ENCODE data around the gene UNKL. TPM values are rescaled to one million over a fixed set of nuclear protein-coding genes. Genes with fewer than 3 reads are reported as not detected.

The UNKL gene
- total and polyA plus RNA-seq, 2 of the 8 experiments (the other 6 are each of a cell fraction or from before 2014, with no cell fraction given): 25.1 to 31.8 TPM

DNA sequence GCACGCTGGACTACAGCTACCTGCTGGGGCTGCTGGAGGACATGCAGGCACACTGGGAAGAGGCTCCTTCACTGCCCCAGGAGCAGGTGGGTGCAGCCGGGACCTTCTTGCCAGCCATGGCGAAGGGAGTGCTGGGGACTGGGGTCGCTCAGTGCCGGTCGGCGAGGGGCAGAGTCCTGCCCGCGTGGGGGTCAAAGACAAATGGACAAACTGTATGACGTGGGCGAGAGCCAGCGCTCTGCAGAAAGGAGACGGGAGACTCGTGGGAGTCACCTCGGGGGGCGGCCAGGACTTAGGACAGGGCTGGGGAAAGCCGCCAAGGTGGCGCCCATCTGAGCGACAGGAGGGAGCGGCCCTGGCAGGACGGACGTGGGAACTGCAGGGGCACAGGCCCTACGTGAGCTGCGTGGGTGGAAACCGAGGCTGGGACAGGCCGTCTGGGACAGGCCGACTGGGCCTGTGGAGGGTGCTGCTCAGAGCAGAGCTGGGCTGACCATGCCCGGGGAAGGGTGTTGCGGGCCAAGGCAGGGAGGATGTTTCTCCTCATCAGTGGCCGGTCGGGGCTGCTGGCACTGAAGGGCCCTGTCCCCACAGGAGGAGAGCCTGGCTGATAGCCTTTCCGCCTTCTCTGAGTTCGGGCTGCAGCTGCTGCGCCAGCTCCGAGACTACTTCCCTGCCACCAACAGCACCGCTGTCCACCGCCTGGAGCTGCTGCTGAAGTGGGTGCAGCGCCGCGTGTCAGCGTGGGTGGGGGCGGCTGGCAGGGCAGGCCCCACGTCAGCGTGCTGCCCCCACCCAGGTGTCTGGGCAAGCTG lies 70.9 kb downstream of the UNKL start:
- no peak overlapping the region for H4K8ac ChIP-seq (ENCODE audit: extremely low read depth, insufficient read depth, low read length)
- H3K4ac ChIP-seq (replicated peaks; ENCODE audit: insufficient read length, low read depth, low read length): no peak overlapping the region
- ChIA-PET CTCF (ENCODE audit: partially characterized antibody) (interaction anchor here (0.5 to 11.1 kb wide), 7 partner anchors 12 to 43 kb away, joined by 3 to 52 read pairs (median 5); partner anchors contain the start of gene BAIAP3), POLR2A (ENCODE audit: partially characterized antibody) (interaction anchor here (1.4 to 2.1 kb wide), 3 partner anchors 12 to 34 kb away, joined by 5 to 7 read pairs (median 7); no protein-coding TSS in a partner anchor)
- no peak overlapping the region for H3K18ac ChIP-seq (ENCODE audit: extremely low read depth, low read length)
- DNase-seq (ENCODE audit: low read depth in 1 of 2, low spot score in 2 of 2) (no peak), FAIRE-seq (no peak)
- H3K14ac ChIP-seq (ENCODE audit: insufficient read length): no peak overlapping the region
- H3K79me2 ChIP-seq (ENCODE audit: control insufficient read depth in 1 of 2, insufficient read depth in 2 of 2, low read length in 2 of 2): no peaks in the 10 kb centered on the region
- H3K23me2 ChIP-seq (ENCODE audit: low read depth, low read length): peaks cover 4% of the 10 kb centered on the region; the same call in 1 of the 2 replicates
- TF ChIP-seq EGR1 (IDR thresholded peaks at IDR 0.05; ENCODE audit: borderline replicate concordance, low read depth, low read length) (no peak), TEAD4 (IDR thresholded peaks at IDR 0.05; ENCODE audit: low read depth, low read length) (no peak), CEBPB (IDR thresholded peaks at IDR 0.05; ENCODE audit: low read depth, low read length) (no peak), RAD21 (IDR thresholded peaks at IDR 0.05 in 1 of 2, conservative IDR thresholded peaks at IDR 0.05 in 1 of 2; ENCODE audit: low read depth in 2 of 2, low read length in 2 of 2) (no peak), SIRT6 (IDR thresholded peaks at IDR 0.05; ENCODE audit: low read length) (no peak)
- peaks cover 0 to 12% (median 3%) of the 10 kb centered on the region in 4 experiments; a peak in 4 of 7 replicates for H3K4me1 ChIP-seq (replicated peaks in 1 of 4; ENCODE audit: control insufficient read depth in 3 of 4, insufficient read depth in 4 of 4, low read length in 3 of 4)
- H3K36me3 ChIP-seq (ENCODE audit: control insufficient read depth in 2 of 4, insufficient read depth in 4 of 4, low read length in 3 of 4): peaks cover 0 to 9% (median 0%) of the 10 kb centered on the region in 4 experiments; a peak in 2 of 8 replicates
- H3K27me3 ChIP-seq (replicated peaks in 1 of 4; ENCODE audit: control insufficient read depth in 3 of 4, extremely low read depth in 1 of 4, insufficient read depth in 3 of 4, low read length in 3 of 4): peaks cover 0 to 7% (median 0%) of the 10 kb centered on the region in 4 experiments; a peak in 3 of 7 replicates
- peak overlapping the region; percentile 65 to 86 for H3K4me2 ChIP-seq (ENCODE audit: insufficient read depth in 1 of 2, low read depth in 2 of 2, low read length in 2 of 2)
- H3K56ac ChIP-seq (replicated peaks; ENCODE audit: insufficient read length, low read depth, low read length): no peak overlapping the region
- no peak overlapping the region for H2BK12ac ChIP-seq (ENCODE audit: low read depth, low read length)
- no peak overlapping the region for H3K23ac ChIP-seq (ENCODE audit: insufficient read length)
- 49% methylated on average over 36 of the region's 44 CpGs; no CpG with 5 or more reads in 1 of the 2 experiments for WGBS, 2 experiments (ENCODE audit: extremely low coverage in 1 of 2, insufficient coverage in 1 of 2, insufficient read length in 1 of 2, insufficient replicate concordance in 2 of 2, low coverage in 1 of 2, low lambda C conversion rate in 2 of 2, missing lambda C conversion rate in 1 of 2)
- H4K20me1 ChIP-seq (replicated peaks in 1 of 2; ENCODE audit: control insufficient read depth in 1 of 2, insufficient read depth in 2 of 2, low read length in 2 of 2): peaks cover 0 to 12% of the 10 kb centered on the region in 2 experiments
- H2BK120ac ChIP-seq (replicated peaks; ENCODE audit: low read depth, low read length): no peak overlapping the region
- H3K9me3 ChIP-seq (ENCODE audit: insufficient read depth in 2 of 2, low read depth in 1 of 2, low read length in 1 of 2): no peaks in the 10 kb centered on the region
- H3K79me1 ChIP-seq (ENCODE audit: low read depth, low read length): no peaks in the 10 kb centered on the region
- H4K5ac ChIP-seq (ENCODE audit: insufficient read length, low read depth, low read length): no peak overlapping the region
- H4K91ac ChIP-seq (replicated peaks; ENCODE audit: insufficient read length, low read length): no peak overlapping the region
- H2BK15ac ChIP-seq (ENCODE audit: low read length): no peak overlapping the region
- H2BK20ac ChIP-seq (ENCODE audit: low read length): no peak overlapping the region
- no peak overlapping the region for H3K27ac ChIP-seq (ENCODE audit: low read depth, low read length)
- H2AFZ ChIP-seq (ENCODE audit: low read length): no peak overlapping the region
- H3K9ac ChIP-seq (replicated peaks in 1 of 4; ENCODE audit: extremely low read depth in 1 of 4, low read depth in 3 of 4, low read length in 3 of 4): no peak overlapping the region
- H2AK5ac ChIP-seq (ENCODE audit: low read depth, low read length): no peak overlapping the region
- H3K4me3 ChIP-seq (ENCODE audit: extremely low read depth in 1 of 4, insufficient read depth in 2 of 4, low read depth in 3 of 4, low read length in 4 of 4): peak overlapping the region; percentile 32 to 59 (median 41); a peak in 6 of 8 replicates
- H2BK5ac ChIP-seq (ENCODE audit: low read depth, low read length): no peak overlapping the region
